IMR-90 (cell line): Measurements from ENCODE around the gene ITIH4. TPM values are rescaled to one million over a fixed set of nuclear protein-coding genes. Genes with fewer than 3 reads are reported as not detected.

Source experiments
- ATAC-seq: fragments of 200-7000 bp; cut with Tn5 transposase; 2 replicates; pipeline ENCODE4 v1.9.1; 2020; ENCODE audit warnings: low read depth, mild to moderate bottlenecking, moderate library complexity
- BruUV-seq: library from RNA; stranded (reverse); fragments of 400-500 nt; replicated peaks from 2 replicates; lab custom pipeline; 2021; lab: Mats Ljungman, UMichigan
- CTCF ChIA-PET: fragments of 300-600 bp; formaldehyde crosslinking; extraction: SDS; loops from one replicate; lab custom pipeline; 2021; ENCODE audit warnings: antibody characterized with exemption; lab: Yijun Ruan, JAX
- POLR2A ChIA-PET: fragments of 300-600 bp; sonication (Branson Sonifier 250); formaldehyde crosslinking; loops from one replicate; lab custom pipeline; 2022; ENCODE audit warnings: antibody characterized with exemption; ENCODE audit not compliant: unreplicated experiment; lab: Charles Lee
- DNase-seq: peaks from one replicate; pipeline ENCODE4 v3.0.0; 2013
- H2AFZ ChIP-seq: replicated peaks from 2 replicates; pipeline ENCODE3; 2013; ENCODE audit warnings: low read length, mild to moderate bottlenecking; ENCODE audit not compliant: poor library complexity
- H2AK5ac ChIP-seq: 2 replicates; pipeline ENCODE4 v1.6.1; 2013; ENCODE audit warnings: low read depth, low read length, inconsistent platforms
- H2AK9ac ChIP-seq: replicated peaks from 2 replicates; pipeline ENCODE3; 2013; ENCODE audit warnings: mild to moderate bottlenecking, low read depth, low read length, moderate library complexity; ENCODE audit not compliant: poor library complexity
- H2BK120ac ChIP-seq: 2 replicates; pipeline ENCODE4 v1.6.1; 2013; ENCODE audit warnings: low read depth, low read length, inconsistent platforms
- H2BK15ac ChIP-seq: 3 replicates; pipeline ENCODE4 v1.6.1; 2013; ENCODE audit warnings: low read depth, low read length, inconsistent platforms
- H2BK20ac ChIP-seq: 2 replicates; pipeline ENCODE4 v1.6.1; 2013; ENCODE audit warnings: low read depth, mild to moderate bottlenecking, inconsistent platforms, low read length, moderate library complexity
- H2BK5ac ChIP-seq: 2 replicates; pipeline ENCODE4 v1.6.1; 2013; ENCODE audit warnings: mild to moderate bottlenecking, low read depth, low read length, inconsistent platforms; ENCODE audit not compliant: poor library complexity, severe bottlenecking
- H3K14ac ChIP-seq: replicated peaks from 2 replicates; pipeline ENCODE4 v1.6.1; 2013; ENCODE audit warnings: low read depth, low read length, inconsistent platforms
- H3K18ac ChIP-seq: 2 replicates; pipeline ENCODE4 v1.6.1; 2013; ENCODE audit warnings: low read depth, low read length, control low read depth
- H3K23ac ChIP-seq: 2 replicates; pipeline ENCODE4 v1.6.1; 2013; ENCODE audit warnings: low read depth, low read length, inconsistent platforms
- H3K27ac ChIP-seq: 2 replicates; pipeline ENCODE4 v1.5.1; 2013; ENCODE audit warnings: mild to moderate bottlenecking, control low read depth, low read length; ENCODE audit not compliant: insufficient read depth
- H3K27me3 ChIP-seq: 2 replicates; pipeline ENCODE4 v1.6.1; 2013; ENCODE audit warnings: low read length; ENCODE audit not compliant: control insufficient read depth, insufficient read depth
- H3K36me3 ChIP-seq: 2 replicates; pipeline ENCODE4 v1.6.1; 2013; ENCODE audit warnings: low read length, mixed read lengths; ENCODE audit not compliant: control insufficient read depth, insufficient read depth
- H3K4ac ChIP-seq: 2 replicates; pipeline ENCODE4 v1.6.1; 2013; ENCODE audit warnings: low read depth, low read length, inconsistent platforms
- H3K4me1 ChIP-seq: 2 replicates; pipeline ENCODE4 v1.6.1; 2013; ENCODE audit warnings: low read length, mixed read lengths; ENCODE audit not compliant: control insufficient read depth, insufficient read depth
- H3K4me2 ChIP-seq: 2 replicates; pipeline ENCODE4 v1.6.1; 2013; ENCODE audit warnings: low read depth, mild to moderate bottlenecking, control low read depth, low read length, moderate library complexity
- H3K4me3 ChIP-seq: 2 replicates; pipeline ENCODE4 v1.5.1; 2013; ENCODE audit warnings: low read depth, mild to moderate bottlenecking, control low read depth, low read length, moderate library complexity; ENCODE audit not compliant: insufficient read depth
- H3K56ac ChIP-seq: 2 replicates; pipeline ENCODE4 v1.6.1; 2013; ENCODE audit warnings: low read length, inconsistent platforms; ENCODE audit not compliant: insufficient read depth; ENCODE audit errors: extremely low read depth
- H3K79me1 ChIP-seq, 2 experiments: 2 replicates each; pipeline ENCODE4 v1.6.1; 2013; ENCODE audit warnings: low read length in 2 of 2, inconsistent platforms in 1 of 2, low read depth in 1 of 2
- H3K9ac ChIP-seq: 2 replicates; pipeline ENCODE4 v1.6.1; 2013; ENCODE audit warnings: low read depth, low read length, control low read depth
- H3K9me1 ChIP-seq: 2 replicates; pipeline ENCODE4 v1.6.1; 2013; ENCODE audit warnings: low read length, inconsistent platforms; ENCODE audit not compliant: insufficient read depth
- H3K9me3 ChIP-seq: 2 replicates; pipeline ENCODE4 v1.6.1; 2013; ENCODE audit warnings: low read length; ENCODE audit not compliant: control insufficient read depth, insufficient read depth
- H4K20me1 ChIP-seq: 2 replicates; pipeline ENCODE4 v1.6.1; 2013; ENCODE audit warnings: low read length, inconsistent platforms; ENCODE audit not compliant: insufficient read depth
- H4K5ac ChIP-seq: 2 replicates; pipeline ENCODE4 v1.6.1; 2013; ENCODE audit warnings: mild to moderate bottlenecking, low read depth, low read length, control low read depth
- H4K8ac ChIP-seq, 2 experiments: 2 replicates each; pipeline ENCODE4 v1.6.1; 2013; ENCODE audit warnings: low read depth in 2 of 2, low read length in 2 of 2, control low read depth in 1 of 2, inconsistent platforms in 1 of 2
- H4K91ac ChIP-seq: 2 replicates; pipeline ENCODE4 v1.6.1; 2013; ENCODE audit warnings: low read depth, low read length, inconsistent platforms; ENCODE audit not compliant: insufficient read depth
- BHLHE40 ChIP-seq: fragments of 150-350 bp; IDR thresholded peaks from 2 replicates; pipeline ENCODE4 v1.6.1; 2016; ENCODE audit warnings: mild to moderate bottlenecking, low read depth, low read length
- CEBPB ChIP-seq: IDR thresholded peaks from 2 replicates; pipeline ENCODE4 v1.6.1; 2012; ENCODE audit warnings: low read depth, low read length, improper control_type of control experiment
- CHD1 ChIP-seq: IDR thresholded peaks from 2 replicates; pipeline ENCODE4 v1.6.1; 2012; ENCODE audit warnings: low read depth, low read length, improper control_type of control experiment
- CTCF ChIP-seq: conservative IDR thresholded peaks from 2 replicates; pipeline ENCODE4 v1.5.1; 2012; ENCODE audit warnings: mild to moderate bottlenecking, low read depth, low read length, improper control_type of control experiment
- FOS ChIP-seq: fragments of 150-350 bp; IDR thresholded peaks from 2 replicates; pipeline ENCODE4 v1.6.1; 2016; ENCODE audit warnings: low read depth, low read length
- MAFK ChIP-seq: IDR thresholded peaks from 2 replicates; pipeline ENCODE4 v1.6.1; 2012; ENCODE audit warnings: low read depth, low read length, improper control_type of control experiment
- MAZ ChIP-seq: IDR thresholded peaks from 2 replicates; pipeline ENCODE4 v1.6.1; 2012; ENCODE audit warnings: low read depth, mild to moderate bottlenecking, low read length, improper control_type of control experiment, moderate library complexity, borderline replicate concordance
- MXI1 ChIP-seq: IDR thresholded peaks from 2 replicates; pipeline ENCODE4 v1.6.1; 2012; ENCODE audit warnings: low read depth, mild to moderate bottlenecking, low read length, moderate library complexity, borderline replicate concordance
- NFE2L2 ChIP-seq: fragments of 150-350 bp; IDR thresholded peaks from 2 replicates; pipeline ENCODE4 v1.6.1; 2016; ENCODE audit warnings: low read depth, mild to moderate bottlenecking, low read length
- POLR2A ChIP-seq: IDR thresholded peaks from 2 replicates; pipeline ENCODE4 v1.6.1; 2012; ENCODE audit warnings: mild to moderate bottlenecking, low read depth, low read length
- RAD21 ChIP-seq: IDR thresholded peaks from 2 replicates; pipeline ENCODE4 v1.6.1; 2012; ENCODE audit warnings: low read length, improper control_type of control experiment
- RCOR1 ChIP-seq: IDR thresholded peaks from 2 replicates; pipeline ENCODE4 v1.6.1; 2012; ENCODE audit warnings: mild to moderate bottlenecking, low read length, improper control_type of control experiment; ENCODE audit not compliant: insufficient replicate concordance
- RFX5 ChIP-seq: IDR thresholded peaks from 2 replicates; pipeline ENCODE4 v1.8.0; 2012; ENCODE audit warnings: low read depth, mild to moderate bottlenecking, low read length, moderate library complexity
- SMC3 ChIP-seq: fragments of 150-350 bp; IDR thresholded peaks from 2 replicates; pipeline ENCODE4 v1.6.1; 2016; ENCODE audit warnings: low read depth, mild to moderate bottlenecking, antibody characterized with exemption, low read length, moderate library complexity
- USF2 ChIP-seq: fragments of 150-350 bp; IDR thresholded peaks from 2 replicates; pipeline ENCODE4 v1.6.1; 2017; ENCODE audit warnings: mild to moderate bottlenecking, antibody characterized with exemption, low read length, low read depth
- WGBS, 2 experiments: methylation state at CpG; one replicate each; pipeline versions ENCODE4 v1.1.5 to v1.1.7; 2013; ENCODE audit warnings: missing lambda C conversion rate in 2 of 2; ENCODE audit not compliant: insufficient read length in 1 of 2; ENCODE audit errors: extremely low coverage in 2 of 2; 5-methylcytosine and 5-hydroxymethylcytosine counted together
- dilution Hi-C: fragments of 300-500 bp; cut with HindIII; formaldehyde crosslinking; loops from one replicate; pipeline ENCODE4 v1.14.3; 2018; ENCODE audit warnings: low sequenced_read_pairs; ENCODE audit not compliant: unreplicated experiment
- in situ Hi-C: fragments of 300-500 bp; cut with MboI; formaldehyde crosslinking; loops from 3 replicates; pipeline ENCODE4 v1.14.3; 2019; ENCODE audit warnings: low sequenced_read_pairs, inconsistent platforms, mixed read lengths
- intact Hi-C: fragments of 100-400 bp; cut with micrococcal nuclease; formaldehyde crosslinking; loops from 2 replicates; pipeline ENCODE4 v1.10.0; 2022
- polyA plus RNA-seq, 3 experiments: library from polyadenylated mRNA; depleted of rRNA; stranded (reverse); fragments of >200 nt; gene quantifications; 2 replicates each; pipeline ENCODE4 v1.2.3, GENCODE V29; 2012; ENCODE audit warnings: low replicate concordance in 1 of 3
- total RNA-seq: library from RNA; depleted of rRNA; stranded (reverse); fragments of >200 nt; gene quantifications from 2 replicates; pipeline ENCODE4 v1.2.3, GENCODE V29; 2012
- TF ChIP-seq, protein P1 (sequence below): fragments of 150-350 bp; IDR thresholded peaks from 2 replicates; pipeline ENCODE4 v1.6.1; 2016; ENCODE audit warnings: low read depth, mild to moderate bottlenecking, low read length, moderate library complexity, borderline replicate concordance

The ITIH4 gene
- total and polyA plus RNA-seq, 2 of the 4 experiments (the other 2 are of a cell fraction): 0.26 to 0.36 TPM

DNA sequence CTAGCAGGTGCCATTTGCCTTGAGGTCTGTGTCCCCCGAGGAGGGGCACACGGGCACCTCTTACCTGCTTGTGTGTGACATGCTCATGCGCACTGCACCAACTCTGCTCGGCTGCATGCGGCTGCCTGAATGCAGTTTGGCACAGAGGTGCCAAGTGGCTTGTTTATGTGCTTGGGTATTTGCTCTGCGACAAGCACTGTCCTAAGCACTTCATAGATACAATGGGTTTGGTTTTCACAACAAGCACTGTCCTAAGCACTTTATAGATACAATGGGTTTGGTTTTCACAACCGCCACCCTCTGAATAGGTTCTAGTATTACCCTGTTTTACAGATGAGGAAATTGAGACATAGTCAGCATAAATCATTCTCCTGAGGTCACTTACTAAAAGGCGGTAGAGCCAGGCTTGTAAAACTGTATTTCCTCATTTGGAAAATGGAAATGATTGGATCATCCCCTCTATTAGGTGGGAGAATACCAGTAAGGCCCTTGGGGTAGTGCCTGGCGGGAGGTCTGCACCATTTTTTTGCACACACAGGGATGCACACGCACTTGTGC, 487 bp downstream of the ITIH4 start:
- Histone ChIP-seq H3K36me3 (no peaks in the 10 kb centered on the region), H4K5ac (no peak overlapping the region), H3K9ac (no peak overlapping the region), H3K9me3 (no peaks in the 10 kb centered on the region), H2BK120ac (no peak overlapping the region), H3K4me2 (no peak overlapping the region), H2BK5ac (no peak overlapping the region), H3K79me1 (no peaks in the 10 kb centered on the region), H3K4ac (no peak overlapping the region), H3K4me1 (peaks cover 11% of the 10 kb centered on the region), H4K8ac (no peak overlapping the region), H3K27me3 (peaks cover 1% of the 10 kb centered on the region; the same call in 1 of the 2 replicates), H2AK5ac (no peak overlapping the region), H3K9me1 (peaks cover 9% of the 10 kb centered on the region; the same call in 1 of the 2 replicates), H4K20me1 (no peaks in the 10 kb centered on the region), H2AFZ (no peak overlapping the region), H3K18ac (no peak overlapping the region), H2BK15ac (no peak overlapping the region), H3K14ac (no peak overlapping the region), H3K23ac (no peak overlapping the region), H3K27ac (no peak overlapping the region), H2BK20ac (no peak overlapping the region), H4K91ac (no peak overlapping the region), H2AK9ac (no peak overlapping the region), H3K4me3 (no peak overlapping the region), H3K56ac (no peak overlapping the region)
- no peak for DNase-seq
- no peak for TF ChIP-seq USF2
- no peak for TF ChIP-seq CHD1
- no peak for TF ChIP-seq CEBPB
- TF ChIP-seq MXI1: no peak
- TF ChIP-seq MAZ: no peak
- TF ChIP-seq SMC3: no peak
- no peak for TF ChIP-seq RAD21
- no peak for TF ChIP-seq NFE2L2
- no peak for TF ChIP-seq RCOR1
- no peak for TF ChIP-seq MAFK
- no peak for TF ChIP-seq BHLHE40
- TF ChIP-seq FOS: no peak
- TF ChIP-seq, protein P1, sequence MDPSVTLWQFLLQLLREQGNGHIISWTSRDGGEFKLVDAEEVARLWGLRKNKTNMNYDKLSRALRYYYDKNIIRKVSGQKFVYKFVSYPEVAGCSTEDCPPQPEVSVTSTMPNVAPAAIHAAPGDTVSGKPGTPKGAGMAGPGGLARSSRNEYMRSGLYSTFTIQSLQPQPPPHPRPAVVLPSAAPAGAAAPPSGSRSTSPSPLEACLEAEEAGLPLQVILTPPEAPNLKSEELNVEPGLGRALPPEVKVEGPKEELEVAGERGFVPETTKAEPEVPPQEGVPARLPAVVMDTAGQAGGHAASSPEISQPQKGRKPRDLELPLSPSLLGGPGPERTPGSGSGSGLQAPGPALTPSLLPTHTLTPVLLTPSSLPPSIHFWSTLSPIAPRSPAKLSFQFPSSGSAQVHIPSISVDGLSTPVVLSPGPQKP: no peak
- no peak for TF ChIP-seq RFX5
- TF ChIP-seq CTCF: no peak
- TF ChIP-seq POLR2A: no peak
- no CpG with 5 or more reads among the region's 10 CpGs for WGBS, 2 experiments
- POLR2A ChIA-PET: no interaction called here
- dilution Hi-C loops: no loop called here
- in situ Hi-C loops: no loop called here
- CTCF ChIA-PET: no interaction called here
- intact Hi-C loops: no loop called here
- no TSS peak for BruUV-seq
- ATAC-seq: no peak
